Measurements from ENCODE around the gene PPIL4.
"Not testable (repeated sequence)": the region's sequence is repeated elsewhere in the genome, so short reads cannot be mapped to it uniquely, and the experiment has no call there.

Gene PPIL4

DNA sequence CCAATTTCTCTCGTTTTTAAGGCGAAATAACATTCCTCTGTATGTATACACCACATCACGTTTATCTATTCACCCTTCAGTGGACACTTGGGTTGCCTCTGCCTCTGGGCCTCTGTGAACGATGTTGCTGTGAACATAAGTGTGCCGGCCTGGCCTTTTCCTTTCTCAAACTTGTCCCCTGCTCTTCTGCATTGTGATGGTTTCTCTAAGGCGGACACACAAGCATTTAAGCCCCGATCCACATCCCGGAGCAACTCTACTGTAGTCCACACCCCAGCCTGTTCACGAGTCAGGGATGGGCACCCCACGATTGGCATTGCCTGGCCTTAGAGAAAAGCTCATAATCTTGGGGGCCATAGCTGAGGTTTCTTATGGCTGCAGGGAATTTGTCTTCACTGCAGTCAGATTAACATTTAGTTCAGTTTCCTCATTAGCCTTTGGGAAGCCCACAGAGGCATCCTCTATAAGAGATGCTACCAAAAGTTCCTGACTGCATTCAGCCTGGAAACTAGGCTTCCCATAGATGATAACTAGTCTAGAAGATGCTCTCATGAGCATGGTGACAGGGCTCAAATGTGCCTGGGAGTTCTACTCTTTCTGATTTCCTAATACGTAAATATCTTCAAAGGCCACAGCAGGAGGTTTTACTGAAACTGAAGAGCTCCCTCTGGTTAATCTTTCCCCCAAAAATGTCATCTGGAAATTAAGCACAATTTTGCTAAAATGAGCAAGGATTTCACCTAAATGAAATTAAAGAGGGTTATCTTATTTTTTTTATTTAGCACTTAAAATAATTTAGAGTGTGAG, 61.8 kb downstream of the PPIL4 start:
- no peak for DNase-seq (ENCODE audit: low read depth in 1 of 2, low spot score in 1 of 2)

- DNase-seq (ENCODE audit: low read depth in 1 of 2, low spot score in 1 of 2), result no peak
These were observed 62.5 kb downstream of the PPIL4 start for GRCh38 chr6:149483334-149483725.

- no peak for DNase-seq (ENCODE audit: low read depth in 1 of 2, low spot score in 1 of 2)
These were observed 63.1 kb downstream of the PPIL4 start for GRCh38 chr6:149482545-149483333.

DNA sequence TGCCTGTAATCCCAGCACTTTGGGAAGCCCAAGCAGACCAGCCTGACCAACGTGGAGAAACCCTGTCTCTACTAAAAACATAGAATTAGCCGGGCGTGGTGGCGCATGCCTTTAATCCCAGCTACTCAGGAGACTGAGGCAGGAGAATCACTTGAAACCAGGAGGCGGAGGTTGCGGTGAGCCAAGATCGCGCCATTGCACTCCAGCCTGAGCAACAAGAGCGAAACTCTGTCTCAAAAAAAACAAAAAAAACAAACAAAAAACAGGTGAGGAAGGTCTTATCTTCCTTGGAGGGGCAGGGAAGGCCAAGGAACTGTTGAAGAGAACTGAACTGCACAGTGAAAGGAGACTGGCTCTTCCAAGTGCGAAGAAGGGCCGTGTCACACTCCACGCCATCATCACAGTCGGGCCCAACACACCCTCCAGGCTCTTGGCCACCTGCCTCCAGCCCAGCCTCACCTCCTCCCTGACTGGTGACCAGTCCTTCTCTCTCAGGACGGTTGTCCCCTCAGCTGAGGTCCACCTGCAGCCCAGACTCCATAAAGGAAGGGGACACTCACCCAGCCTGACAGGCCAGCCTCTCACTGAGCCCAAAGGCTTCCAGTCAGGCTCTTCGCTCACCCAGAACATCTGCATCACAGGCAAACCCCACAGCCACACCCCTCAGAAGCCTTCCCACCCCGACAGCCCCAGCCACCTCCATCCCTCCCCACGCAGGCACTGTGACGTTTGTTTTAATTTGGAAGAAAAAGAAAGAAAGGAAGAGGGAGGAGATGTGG, 65.2 kb downstream of the PPIL4 start:
- DNase-seq (ENCODE audit: low read depth in 1 of 2, low spot score in 1 of 2), result no peak

DNA sequence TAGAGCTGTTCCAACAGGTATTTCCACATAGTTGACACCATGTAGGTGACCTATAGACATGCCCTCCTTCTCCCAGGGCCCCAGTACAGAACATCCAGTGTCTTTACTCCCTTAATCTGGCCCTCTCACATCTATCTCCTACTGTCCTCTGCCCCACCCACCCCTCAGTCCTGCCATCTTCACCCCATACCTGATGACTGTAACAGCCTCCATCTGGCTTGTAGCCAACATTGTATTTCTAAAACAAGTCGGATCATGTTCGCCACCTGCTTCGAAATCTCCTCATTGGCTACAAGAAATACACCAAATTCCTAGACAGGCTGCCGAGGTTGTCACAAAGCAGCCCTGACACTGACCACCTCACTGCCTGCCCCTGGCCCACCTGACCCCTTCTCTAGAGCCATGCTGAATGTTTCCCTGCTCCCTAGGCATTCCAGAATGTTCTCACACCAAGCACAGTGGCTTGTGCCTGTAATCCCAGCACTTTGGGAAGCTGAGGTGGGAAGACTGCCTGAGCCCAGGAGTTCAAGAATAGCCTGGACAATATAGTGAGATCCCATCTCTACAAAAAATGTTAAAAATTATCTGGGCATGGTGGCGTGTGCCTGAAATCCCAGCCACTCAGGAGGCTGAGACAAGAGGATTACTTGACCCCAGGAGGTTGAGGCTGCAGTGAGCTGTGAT, 67.1 kb downstream of the PPIL4 start:
- DNase-seq (ENCODE audit: low read depth in 1 of 2, low spot score in 1 of 2), result no peak

DNA sequence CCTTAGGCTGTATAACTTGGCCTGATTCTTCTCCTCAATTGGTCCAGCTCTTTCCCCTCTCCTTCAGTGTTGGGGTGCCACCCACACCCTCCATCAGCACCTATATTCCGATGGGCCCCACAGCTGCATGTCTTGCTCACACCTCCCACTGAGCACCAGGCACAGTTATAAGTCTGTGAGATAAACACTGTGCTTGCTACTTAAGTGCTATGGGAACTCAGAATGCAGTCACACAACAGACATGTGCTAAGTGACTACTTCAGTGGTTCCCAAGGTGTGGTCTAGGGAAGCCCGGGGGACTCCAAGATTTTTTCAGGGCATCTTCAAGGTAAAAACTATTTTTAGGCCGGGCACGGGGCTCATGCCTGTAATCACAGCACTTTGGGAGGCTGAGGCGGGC, 68.3 kb downstream of the PPIL4 start:
- DNase-seq (ENCODE audit: low read depth in 1 of 2, low spot score in 1 of 2), result no peak

DNA sequence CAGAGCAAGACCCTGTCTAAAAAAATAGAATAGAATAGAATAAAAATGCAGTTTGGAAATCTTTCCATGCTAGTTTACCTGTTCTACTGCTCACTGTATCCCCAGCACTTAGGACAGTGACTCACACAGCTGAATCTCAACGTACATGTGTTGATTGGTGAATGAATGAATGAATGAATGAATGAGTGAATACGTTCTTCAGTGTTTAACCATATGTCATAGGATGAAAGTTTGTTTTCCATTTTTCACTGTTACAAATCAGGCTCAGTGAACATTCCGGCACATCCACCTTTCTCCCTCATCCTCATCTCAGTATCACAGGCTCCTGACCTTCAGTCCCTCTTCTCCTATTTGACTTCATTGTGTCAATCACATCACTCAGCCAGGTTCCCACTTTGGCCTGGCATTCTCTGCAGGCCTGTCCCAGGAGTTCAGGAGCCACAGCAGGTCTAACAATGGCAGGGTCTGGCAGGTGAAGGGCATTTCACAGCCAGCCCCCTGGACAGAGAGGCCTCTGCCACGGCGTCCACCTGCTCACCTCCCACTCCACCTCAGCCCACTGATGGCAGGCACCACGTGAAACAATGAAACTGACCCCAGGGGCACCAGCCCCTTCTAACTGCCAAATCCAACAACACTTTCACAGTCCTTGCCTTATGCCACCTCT, 68.9 kb downstream of the PPIL4 start:
- DNase-seq (ENCODE audit: low read depth in 1 of 2, low spot score in 1 of 2), result no peak

- no peak for DNase-seq (ENCODE audit: low read depth in 1 of 2, low spot score in 1 of 2)
These were observed 71.5 kb downstream of the PPIL4 start for GRCh38 chr6:149474108-149474935.

DNA sequence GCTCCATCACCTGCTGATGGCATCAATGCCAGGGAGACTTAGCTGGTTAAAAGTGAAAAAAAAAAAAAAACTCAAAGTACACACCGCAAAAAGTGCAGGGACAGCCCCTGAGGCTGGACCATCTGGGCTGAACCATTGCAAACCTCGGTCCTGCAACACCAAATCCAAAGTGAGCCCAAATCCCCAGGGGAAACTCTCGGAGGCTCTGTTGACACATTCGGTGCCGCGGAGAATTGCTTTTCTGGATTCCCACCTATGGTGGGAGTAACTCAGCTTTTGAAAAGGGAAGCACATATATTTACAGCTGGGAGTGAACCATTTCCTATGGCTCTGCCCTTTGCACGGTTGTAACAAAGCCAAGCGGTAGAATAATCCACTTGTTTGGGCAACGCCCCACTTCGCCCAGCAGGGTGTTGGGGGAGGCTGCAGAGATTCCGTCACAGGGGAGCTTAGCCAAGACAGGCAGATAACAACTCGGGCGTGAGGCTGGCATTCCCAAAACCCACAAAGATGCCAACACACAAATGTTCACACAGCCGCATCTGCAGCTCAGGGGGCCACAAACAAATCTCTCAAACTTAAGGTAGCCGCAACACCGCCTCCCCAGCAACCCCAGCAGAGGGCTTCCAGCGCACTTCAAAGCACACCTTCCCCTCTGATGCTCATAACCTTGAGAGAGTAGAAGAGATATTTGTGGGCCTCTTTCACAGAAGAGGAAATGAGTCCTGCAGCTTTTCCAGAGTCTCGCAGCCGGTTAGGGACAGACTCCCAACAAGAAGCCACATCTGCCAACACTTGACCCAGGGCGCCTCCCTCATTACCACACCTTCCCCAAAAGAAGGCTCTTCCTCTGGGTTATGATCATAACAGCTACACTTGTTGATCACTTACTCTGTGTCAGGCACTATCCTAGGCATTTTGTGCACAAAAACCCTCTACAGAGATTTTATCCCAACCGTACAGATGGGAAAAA, 72.5 kb downstream of the PPIL4 start:
- no peak for DNase-seq (ENCODE audit: low read depth in 1 of 2, low spot score in 1 of 2)

DNA sequence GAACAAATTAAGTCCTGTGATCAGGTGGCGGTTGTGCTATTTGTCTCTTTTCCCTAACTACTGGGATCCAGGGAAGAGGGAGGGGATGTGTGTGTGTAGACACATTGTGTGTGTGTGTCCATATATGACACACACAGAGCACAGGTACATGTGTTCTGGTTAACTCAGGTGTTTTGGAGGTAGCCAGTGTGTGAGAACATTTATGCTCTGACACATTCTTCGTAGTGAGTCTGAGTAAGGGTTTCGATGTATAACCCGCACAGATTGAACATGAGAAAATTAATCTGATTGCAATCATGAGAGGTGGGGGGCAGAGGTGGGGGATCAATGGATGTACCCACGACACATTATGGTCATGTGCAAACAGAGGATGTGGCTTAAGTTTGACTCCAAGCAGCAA, 73.6 kb downstream of the PPIL4 start:
- DNase-seq (ENCODE audit: low read depth in 1 of 2, low spot score in 1 of 2), result no peak

GRCh38 chr6:149471801-149472200, 74.0 kb downstream of the PPIL4 start:
- DNase-seq (ENCODE audit: low read depth in 1 of 2, low spot score in 1 of 2), result no peak

DNA sequence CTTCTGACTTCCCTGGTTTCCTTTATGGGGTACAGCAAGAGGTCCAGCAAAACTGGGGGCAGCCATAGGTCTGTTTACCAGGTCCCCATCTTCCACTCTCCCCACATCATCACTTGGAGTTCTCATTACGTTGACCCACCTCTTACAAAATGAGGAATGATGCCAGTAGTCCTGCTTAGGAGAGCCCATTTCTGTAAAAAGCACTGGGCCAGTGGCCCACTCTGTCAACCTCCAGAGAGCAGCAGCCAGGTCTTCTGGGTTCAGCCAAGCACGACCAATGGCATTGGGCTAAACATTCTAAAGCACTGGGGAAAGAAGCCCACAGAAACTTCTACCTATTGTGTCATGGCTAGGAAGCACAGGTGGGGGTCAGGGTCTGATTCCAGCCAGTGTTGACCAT, 74.9 kb downstream of the PPIL4 start:
- DNase-seq (ENCODE audit: low read depth in 1 of 2, low spot score in 1 of 2), result no peak

DNA sequence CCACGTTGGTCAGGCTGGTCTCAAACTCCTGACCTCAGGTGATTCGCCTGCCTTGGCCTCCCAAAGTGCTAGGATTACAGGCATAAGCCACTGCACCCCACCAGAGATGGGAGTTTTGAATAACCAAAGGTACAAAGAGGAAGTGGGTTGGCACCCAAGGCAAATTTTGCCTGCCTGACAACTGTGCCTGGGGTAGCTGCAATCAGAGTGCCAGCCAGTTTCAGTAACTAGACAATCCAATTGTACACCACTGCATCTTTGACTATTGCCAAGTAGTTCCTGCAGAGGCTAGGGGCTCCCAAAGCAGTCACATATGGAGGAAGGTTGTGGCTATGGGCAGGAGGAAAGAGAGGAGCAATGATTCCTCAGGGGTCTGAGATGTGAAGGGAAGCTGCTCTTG, 77.7 kb downstream of the PPIL4 start:
- DNase-seq (ENCODE audit: low read depth in 1 of 2, low spot score in 1 of 2), result no peak

- no peak for DNase-seq (ENCODE audit: low read depth in 1 of 2, low spot score in 1 of 2)
These were observed 78.6 kb downstream of the PPIL4 start for GRCh38 chr6:149467265-149467664.

GRCh38 chr6:149464411-149464810, 81.4 kb downstream of the PPIL4 start:
- DNase-seq (ENCODE audit: low read depth in 1 of 2, low spot score in 1 of 2), result no peak

GRCh38 chr6:149463781-149464180, 82.1 kb downstream of the PPIL4 start:
- no peak for DNase-seq (ENCODE audit: low read depth in 1 of 2, low spot score in 1 of 2)

- not testable (repeated sequence) for DNase-seq (ENCODE audit: low read depth in 1 of 2, low spot score in 1 of 2)
These were observed 83.1 kb downstream of the PPIL4 start for GRCh38 chr6:149462712-149463111.

DNA sequence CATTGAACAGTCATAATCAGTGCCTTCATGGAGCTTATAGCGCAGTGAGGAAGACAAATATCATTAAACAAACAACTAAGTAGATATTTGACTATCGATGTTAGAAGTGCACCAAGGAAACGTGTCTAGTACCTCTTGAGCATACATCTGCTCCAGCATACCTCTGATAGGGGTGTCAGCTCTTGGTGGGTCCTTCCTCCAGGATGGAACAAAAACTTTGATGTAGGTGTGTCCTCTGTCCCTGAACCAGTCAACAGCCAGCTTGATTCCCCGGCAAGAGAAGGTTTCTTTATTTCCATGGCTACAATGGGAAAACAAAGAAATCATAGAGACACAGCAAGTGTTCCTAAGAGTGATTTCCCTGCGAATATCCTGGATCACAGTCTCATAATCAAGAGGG, 84.2 kb downstream of the PPIL4 start:
- no peak for DNase-seq (ENCODE audit: low read depth in 1 of 2, low spot score in 1 of 2)

DNA sequence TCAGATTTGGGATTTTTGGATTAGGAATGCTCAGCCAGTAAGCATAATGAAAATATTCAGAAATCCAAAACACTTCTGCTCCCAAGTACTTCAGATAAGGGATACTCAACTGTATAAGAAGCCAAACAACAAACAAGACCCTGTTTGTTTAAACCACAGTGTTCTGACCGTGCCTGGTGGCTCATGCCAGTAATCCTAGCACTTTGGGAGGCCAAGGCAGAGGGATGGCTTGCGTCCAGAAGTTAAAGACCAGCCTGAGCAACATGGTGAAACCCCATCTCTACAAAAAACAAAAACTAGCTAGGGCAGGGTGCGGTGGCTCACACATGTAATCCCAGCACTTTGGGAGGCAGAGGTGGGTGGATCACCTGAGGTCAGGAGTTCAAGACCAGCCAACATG, 85.6 kb downstream of the PPIL4 start:
- not testable (repeated sequence) for DNase-seq (ENCODE audit: low read depth in 1 of 2, low spot score in 1 of 2)
